Right ventricle myocardium superior (tissue), 1 donor: Measurements from ENCODE around the gene ZNF835. TPM values are rescaled to one million over a fixed set of nuclear protein-coding genes. Genes with fewer than 3 reads are reported as not detected.

ENCODE experiments used
- total RNA-seq: library from RNA; stranded (reverse); fragmentation: NEBNext Ultra II Directional; extraction: Animal tissue kit (Norgen Biotek cat#: 25700); gene quantifications from one replicate; pipeline ENCODE4 v1.2.1, GENCODE V29; 2021
- donor health status: DM: no; HTN: yes; CAD: no; lungs with severe emphysema.

Gene ZNF835
- total RNA-seq, 1 donor from 2014 or later = 5.6 TPM

Other genes starting within 250 kb of the ZNF835 start
- 5.0 TPM for gene ZNF667, start 194.4 kb downstream of the ZNF835 start, total RNA-seq
- 6.2 TPM for gene ZNF471, start 163.9 kb downstream of the ZNF835 start, total RNA-seq
- 5.9 TPM for gene ZFP28, start 132.8 kb downstream of the ZNF835 start, total RNA-seq
- gene ZNF470, start 104.3 kb downstream of the ZNF835 start, total RNA-seq = 2.6 TPM
- gene ZNF71, start 76.5 kb downstream of the ZNF835 start, total RNA-seq = 6.6 TPM
- gene SMIM17, start 28.6 kb downstream of the ZNF835 start, total RNA-seq = not detected
- gene PEG3, start 169.0 kb upstream of the ZNF835 start, total RNA-seq = 7.1 TPM
- gene ZIM2, start 169.0 kb upstream of the ZNF835 start, total RNA-seq = not detected